SK-N-SH (cell line): ENCODE measurements around the gene COL9A3.

Experiments used
- CTCF ChIP-seq: fragments of 200-600 bp; sonication (generic); IDR thresholded peaks from 2 replicates; pipeline ENCODE4 v1.6.1; 2017; ENCODE audit warnings: antibody characterized with exemption, mild to moderate bottlenecking, moderate library complexity
- REST ChIP-seq: IDR thresholded peaks from 2 replicates; pipeline ENCODE4 v1.6.1; 2012; ENCODE audit warnings: mild to moderate bottlenecking, low read depth, low read length, moderate library complexity
- RFX5 ChIP-seq: IDR thresholded peaks from 2 replicates; pipeline ENCODE4 v1.6.1; 2012; ENCODE audit warnings: mild to moderate bottlenecking, improper control_type of control experiment, low read length
- SIN3A ChIP-seq: IDR thresholded peaks from 2 replicates; pipeline ENCODE4 v1.6.1; 2012; ENCODE audit warnings: low read depth, mild to moderate bottlenecking, low read length, moderate library complexity, borderline replicate concordance

GRCh38 chr20:62890444-62890843 lies 73.6 kb downstream of the COL9A3 start:
- no peak for TF ChIP-seq CTCF
- TF ChIP-seq REST, result no peak
- TF ChIP-seq RFX5, result no peak
- TF ChIP-seq SIN3A, result no peak
